Keratinocyte (primary cell): ENCODE data around the gene STAC2. TPM values are rescaled to one million over a fixed set of nuclear protein-coding genes. Genes with fewer than 3 reads are reported as not detected.

Experiments
- DNase-seq: peaks from one replicate; pipeline ENCODE4 v3.0.0-alpha.2; 2011; ENCODE audit warnings: low read depth, missing footprints, low spot score
- FAIRE-seq: peaks from 2 replicates; lab custom pipeline; 2011; peaks lifted over from hg19 to GRCh38; lab: Jason Lieb, UNC
- H2AFZ ChIP-seq: 2 replicates; pipeline ENCODE4 v1.6.0; 2012; ENCODE audit warnings: low read length, control low read depth, inconsistent platforms; ENCODE audit not compliant: control insufficient read depth
- H3K27ac ChIP-seq: 2 replicates; pipeline ENCODE4 v1.5.1; 2011; ENCODE audit warnings: low read length; ENCODE audit not compliant: control insufficient read depth, insufficient read depth
- H3K27me3 ChIP-seq: 3 replicates; pipeline ENCODE4 v1.6.0; 2011; ENCODE audit warnings: low read length; ENCODE audit not compliant: control insufficient read depth, insufficient read depth; ENCODE audit errors: extremely low read depth
- H3K36me3 ChIP-seq, 2 experiments: 2 replicates in 1 of 2; 3 replicates in 1 of 2; pipeline ENCODE4 v1.5.1; 2011; ENCODE audit warnings: low read length in 2 of 2, mild to moderate bottlenecking in 1 of 2; ENCODE audit not compliant: control insufficient read depth in 2 of 2, insufficient read depth in 2 of 2; ENCODE audit errors: extremely low read depth in 1 of 2
- H3K4me1 ChIP-seq: 3 replicates; pipeline ENCODE4 v1.5.1; 2011; ENCODE audit warnings: low read length; ENCODE audit not compliant: control insufficient read depth, insufficient read depth; ENCODE audit errors: extremely low read depth
- H3K4me2 ChIP-seq: 3 replicates; pipeline ENCODE4 v1.6.0; 2011; ENCODE audit warnings: low read depth, low read length; ENCODE audit not compliant: control insufficient read depth, insufficient read depth; ENCODE audit errors: extremely low read depth
- H3K4me3 ChIP-seq, 3 experiments: fragments of 200-600 bp in 1 of 3; sonication (generic) in 1 of 3; 2 replicates in 2 of 3; 3 replicates in 1 of 3; pipeline ENCODE4 v1.5.1; 2011 to 2016; ENCODE audit warnings: low read length in 3 of 3, mild to moderate bottlenecking in 3 of 3, control low read depth in 2 of 3, inconsistent platforms in 1 of 3, low read depth in 1 of 3, mixed read lengths in 1 of 3, mixed run types in 1 of 3, moderate library complexity in 1 of 3; ENCODE audit not compliant: control insufficient read depth in 2 of 3, insufficient read depth in 2 of 3; ENCODE audit errors: extremely low read depth in 1 of 3
- H3K79me2 ChIP-seq: 2 replicates; pipeline ENCODE4 v1.6.0; 2012; ENCODE audit warnings: low read length; ENCODE audit not compliant: control insufficient read depth, insufficient read depth
- H3K9ac ChIP-seq: 3 replicates; pipeline ENCODE4 v1.6.0; 2011; ENCODE audit warnings: low read length; ENCODE audit not compliant: control insufficient read depth, insufficient read depth; ENCODE audit errors: extremely low read depth
- H3K9me1 ChIP-seq: 3 replicates; pipeline ENCODE4 v1.6.0; 2011; ENCODE audit warnings: low read length; ENCODE audit not compliant: control insufficient read depth, insufficient read depth; ENCODE audit errors: extremely low read depth
- H3K9me3 ChIP-seq: 2 replicates; pipeline ENCODE4 v1.5.1; 2012; ENCODE audit warnings: low read depth, low read length; ENCODE audit not compliant: control insufficient read depth
- H4K20me1 ChIP-seq: 3 replicates; pipeline ENCODE4 v1.6.0; 2011; ENCODE audit warnings: low read length; ENCODE audit not compliant: control insufficient read depth, insufficient read depth; ENCODE audit errors: extremely low read depth
- EZH2 ChIP-seq: IDR thresholded peaks from one replicate; pipeline ENCODE4 v1.6.1; 2012; ENCODE audit warnings: inconsistent platforms, mild to moderate bottlenecking, low read length, moderate library complexity
- dilution Hi-C: fragments of 300-500 bp; cut with MboI; formaldehyde crosslinking; loops from one replicate; pipeline ENCODE4 v1.7.0; 2020; ENCODE audit warnings: low sequenced_read_pairs; ENCODE audit not compliant: extremely low pct_ligation_motif_present
- polyA plus RNA-seq, 5 experiments: library from polyadenylated mRNA; depleted of rRNA in 3 of 5; stranded (reverse) in 3 of 5; stranded (forward) in 1 of 5; unstranded in 1 of 5; fragments of >200 nt; gene quantifications; 1 replicate in 1 of 5; 2 replicates in 3 of 5; 3 replicates in 1 of 5; pipeline versions ENCODE4 v1.2.1 to v1.2.3, GENCODE V29; 2011 to 2012; ENCODE audit warnings: missing spikeins in 2 of 5, low read depth in 1 of 5, low replicate concordance in 1 of 5
- TF ChIP-seq, protein P1 (sequence below), 3 experiments: IDR thresholded peaks in 1 of 3; conservative IDR thresholded peaks in 1 of 3; optimal IDR thresholded peaks in 1 of 3; 2 replicates in 2 of 3; 3 replicates in 1 of 3; pipeline versions ENCODE3 to v1.5.1; 2011; ENCODE audit warnings: low read length in 3 of 3, mild to moderate bottlenecking in 3 of 3, moderate library complexity in 2 of 3, control low read depth in 1 of 3, inconsistent platforms in 1 of 3; ENCODE audit not compliant: insufficient read depth in 2 of 3; ENCODE audit errors: extremely low read depth in 1 of 3

STAC2 gene
- polyA plus RNA-seq, 1 donor (not counting 4 experiments of a cell fraction or from before 2014, with no cell fraction given), result not detected

DNA sequence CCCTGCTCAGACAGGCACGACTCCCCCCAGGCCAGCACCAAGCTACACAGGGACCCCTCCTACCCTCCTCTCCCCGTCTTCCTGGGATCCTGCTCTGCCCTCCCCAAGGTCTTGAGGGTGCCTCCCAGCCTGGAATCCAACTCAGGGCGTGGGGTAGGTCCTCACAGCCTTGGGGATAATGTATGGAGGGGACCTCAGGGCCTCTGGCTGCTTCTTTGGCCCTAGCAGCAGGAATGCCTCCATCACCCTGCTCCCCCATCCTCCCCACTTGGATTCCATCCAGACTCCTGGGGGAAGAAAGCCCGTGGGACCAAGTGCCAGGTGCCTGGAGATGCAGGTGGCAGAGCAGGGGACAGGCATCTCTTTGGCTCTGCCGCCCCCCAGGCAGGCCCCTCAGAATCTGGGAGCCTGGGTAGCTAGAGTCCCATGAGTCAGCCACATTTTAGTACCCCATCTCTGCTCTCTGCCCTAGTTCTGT lies 10.7 kb upstream of the STAC2 start:
- Histone ChIP-seq H3K9me1 (no peaks in the 10 kb centered on the region), H3K79me2 (no peaks in the 10 kb centered on the region), H3K9me3 (no peaks in the 10 kb centered on the region), H3K36me3 (no peaks in the 10 kb centered on the region), H3K9ac (no peak overlapping the region), H3K27ac (no peak overlapping the region), H3K27me3 (peaks cover 7% of the 10 kb centered on the region), H4K20me1 (no peaks in the 10 kb centered on the region), H2AFZ (no peak overlapping the region), H3K4me1 (peaks cover 3% of the 10 kb centered on the region), H3K4me2 (no peak overlapping the region), H3K4me3 (no peak overlapping the region)
- FAIRE-seq (no peak), DNase-seq (no peak)
- dilution Hi-C loops, result no loop called here
- TF ChIP-seq EZH2, result no peak
- TF ChIP-seq, protein P1, sequence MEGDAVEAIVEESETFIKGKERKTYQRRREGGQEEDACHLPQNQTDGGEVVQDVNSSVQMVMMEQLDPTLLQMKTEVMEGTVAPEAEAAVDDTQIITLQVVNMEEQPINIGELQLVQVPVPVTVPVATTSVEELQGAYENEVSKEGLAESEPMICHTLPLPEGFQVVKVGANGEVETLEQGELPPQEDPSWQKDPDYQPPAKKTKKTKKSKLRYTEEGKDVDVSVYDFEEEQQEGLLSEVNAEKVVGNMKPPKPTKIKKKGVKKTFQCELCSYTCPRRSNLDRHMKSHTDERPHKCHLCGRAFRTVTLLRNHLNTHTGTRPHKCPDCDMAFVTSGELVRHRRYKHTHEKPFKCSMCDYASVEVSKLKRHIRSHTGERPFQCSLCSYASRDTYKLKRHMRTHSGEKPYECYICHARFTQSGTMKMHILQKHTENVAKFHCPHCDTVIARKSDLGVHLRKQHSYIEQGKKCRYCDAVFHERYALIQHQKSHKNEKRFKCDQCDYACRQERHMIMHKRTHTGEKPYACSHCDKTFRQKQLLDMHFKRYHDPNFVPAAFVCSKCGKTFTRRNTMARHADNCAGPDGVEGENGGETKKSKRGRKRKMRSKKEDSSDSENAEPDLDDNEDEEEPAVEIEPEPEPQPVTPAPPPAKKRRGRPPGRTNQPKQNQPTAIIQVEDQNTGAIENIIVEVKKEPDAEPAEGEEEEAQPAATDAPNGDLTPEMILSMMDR (optimal IDR thresholded peaks at IDR 0.05 in 1 of 3, IDR thresholded peaks at IDR 0.05 in 1 of 3, conservative IDR thresholded peaks at IDR 0.05 in 1 of 3; ENCODE audit: extremely low read depth in 1 of 3, insufficient read depth in 2 of 3, low read length in 3 of 3), result no peak

- Histone ChIP-seq H3K4me2 (peak overlapping the region; percentile 29), H3K9me1 (no peaks in the 10 kb centered on the region), H3K4me3 (no peak overlapping the region), H3K79me2 (no peaks in the 10 kb centered on the region), H3K27me3 (peaks cover 11% of the 10 kb centered on the region), H3K27ac (no peak overlapping the region), H3K36me3 (no peaks in the 10 kb centered on the region), H2AFZ (no peak overlapping the region), H3K4me1 (peaks cover 3% of the 10 kb centered on the region), H4K20me1 (no peaks in the 10 kb centered on the region), H3K9me3 (no peaks in the 10 kb centered on the region), H3K9ac (no peak overlapping the region)
- dilution Hi-C loops, result no loop called here
- peak; percentile 85 for FAIRE-seq
- TF ChIP-seq, protein P1 (optimal IDR thresholded peaks at IDR 0.05 in 1 of 3, IDR thresholded peaks at IDR 0.05 in 1 of 3, conservative IDR thresholded peaks at IDR 0.05 in 1 of 3; ENCODE audit: extremely low read depth in 1 of 3, insufficient read depth in 2 of 3, low read length in 3 of 3), result peak; percentile 91 to 99 (median 96)
- TF ChIP-seq EZH2, result no peak
- no peak for DNase-seq
Observed at GRCh38 chr17:39235555-39236449, 10.1 kb upstream of the STAC2 start.
